Loucy (cell line): ENCODE results near the gene BASP1.

Experiments
- CTCF ChIP-seq: fragments of 200-600 bp; sonication (generic); conservative IDR thresholded peaks from 2 replicates; pipeline ENCODE4 v1.5.1; 2014; ENCODE audit warnings: mild to moderate bottlenecking, antibody characterized with exemption, low read length
- EZH2phosphoT487 ChIP-seq: fragments of 200-600 bp; IDR thresholded peaks from 2 replicates; pipeline ENCODE4 v1.6.1; 2018; ENCODE audit warnings: antibody characterized with exemption, mild to moderate bottlenecking, moderate library complexity, borderline replicate concordance

GRCh38 chr5:17169507-17169906 is 47.9 kb upstream of the BASP1 start:
- TF ChIP-seq EZH2phosphoT487 (no peak), CTCF (no peak)
